Epithelial cell of proximal tubule (primary cell): ENCODE data around the gene XPO4. TPM values are rescaled to one million over a fixed set of nuclear protein-coding genes. Genes with fewer than 3 reads are reported as not detected.
"Not testable (repeated sequence)": the region's sequence is repeated elsewhere in the genome, so short reads cannot be mapped to it uniquely, and the experiment has no call there.

Experiments
- DNase-seq: peaks from one replicate; pipeline ENCODE4 v3.0.0-alpha.2; 2011; ENCODE audit warnings: low read depth
- H3K4me3 ChIP-seq: 2 replicates; pipeline ENCODE4 v1.5.1; 2011; ENCODE audit warnings: low read depth, mild to moderate bottlenecking, low read length
- total RNA-seq: library from RNA; depleted of rRNA; stranded (reverse); fragments of >200 nt; gene quantifications from 2 replicates; pipeline ENCODE4 v1.2.3, GENCODE V29; 2015
- TF ChIP-seq, protein P1 (sequence below): conservative IDR thresholded peaks from 2 replicates; pipeline ENCODE4 v1.5.1; 2012; ENCODE audit warnings: low read depth, mild to moderate bottlenecking, low read length

XPO4 gene
- total RNA-seq, result 11.8 and 20.0 TPM in 2 replicates

DNA sequence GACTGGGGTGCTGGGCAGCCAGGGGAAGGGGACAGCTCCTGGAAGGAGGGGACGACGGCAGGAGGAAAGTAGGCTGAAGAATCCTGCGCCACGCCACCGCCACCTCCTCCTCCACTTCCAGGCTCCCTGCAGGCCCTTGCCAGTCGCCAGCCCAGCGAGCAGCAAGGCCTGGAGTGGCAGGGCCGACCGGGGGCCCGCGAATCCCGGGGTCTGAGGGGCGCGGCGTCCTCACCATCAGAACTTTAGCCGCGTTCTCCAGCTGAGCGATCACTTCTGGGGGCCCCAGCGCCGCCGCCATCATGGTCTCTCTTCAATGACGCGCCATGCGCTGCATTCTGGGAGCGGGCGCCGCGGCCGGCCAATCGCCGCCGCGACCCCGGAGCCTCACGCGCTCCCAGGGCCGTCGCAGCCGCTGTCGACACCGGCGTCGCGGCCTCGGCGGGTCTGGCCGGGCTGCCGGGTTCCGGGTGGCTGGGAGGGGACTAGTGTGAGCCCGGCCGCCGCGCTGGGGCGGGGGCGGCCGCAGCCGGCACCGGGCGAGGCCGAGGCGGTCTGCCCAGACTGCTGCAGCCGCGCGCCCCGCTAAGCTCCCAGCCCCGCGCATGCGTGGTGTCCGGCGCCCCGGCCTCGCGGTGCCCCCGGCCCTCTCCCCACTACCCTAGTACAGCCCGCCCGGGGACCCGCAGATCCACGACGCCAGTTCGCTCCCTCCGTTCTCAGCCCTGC is at the start of gene XPO4:
TSS of gene XPO4 (minus strand) at position 309 of the 726 bp plus-strand sequence. CDS start at position 301, 8 bp downstream.
- no peak for DNase-seq
- TF ChIP-seq, protein P1, sequence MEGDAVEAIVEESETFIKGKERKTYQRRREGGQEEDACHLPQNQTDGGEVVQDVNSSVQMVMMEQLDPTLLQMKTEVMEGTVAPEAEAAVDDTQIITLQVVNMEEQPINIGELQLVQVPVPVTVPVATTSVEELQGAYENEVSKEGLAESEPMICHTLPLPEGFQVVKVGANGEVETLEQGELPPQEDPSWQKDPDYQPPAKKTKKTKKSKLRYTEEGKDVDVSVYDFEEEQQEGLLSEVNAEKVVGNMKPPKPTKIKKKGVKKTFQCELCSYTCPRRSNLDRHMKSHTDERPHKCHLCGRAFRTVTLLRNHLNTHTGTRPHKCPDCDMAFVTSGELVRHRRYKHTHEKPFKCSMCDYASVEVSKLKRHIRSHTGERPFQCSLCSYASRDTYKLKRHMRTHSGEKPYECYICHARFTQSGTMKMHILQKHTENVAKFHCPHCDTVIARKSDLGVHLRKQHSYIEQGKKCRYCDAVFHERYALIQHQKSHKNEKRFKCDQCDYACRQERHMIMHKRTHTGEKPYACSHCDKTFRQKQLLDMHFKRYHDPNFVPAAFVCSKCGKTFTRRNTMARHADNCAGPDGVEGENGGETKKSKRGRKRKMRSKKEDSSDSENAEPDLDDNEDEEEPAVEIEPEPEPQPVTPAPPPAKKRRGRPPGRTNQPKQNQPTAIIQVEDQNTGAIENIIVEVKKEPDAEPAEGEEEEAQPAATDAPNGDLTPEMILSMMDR, result no peak
- H3K4me3 ChIP-seq, result peak within 1 kb of the TSS; percentile 99

DNA sequence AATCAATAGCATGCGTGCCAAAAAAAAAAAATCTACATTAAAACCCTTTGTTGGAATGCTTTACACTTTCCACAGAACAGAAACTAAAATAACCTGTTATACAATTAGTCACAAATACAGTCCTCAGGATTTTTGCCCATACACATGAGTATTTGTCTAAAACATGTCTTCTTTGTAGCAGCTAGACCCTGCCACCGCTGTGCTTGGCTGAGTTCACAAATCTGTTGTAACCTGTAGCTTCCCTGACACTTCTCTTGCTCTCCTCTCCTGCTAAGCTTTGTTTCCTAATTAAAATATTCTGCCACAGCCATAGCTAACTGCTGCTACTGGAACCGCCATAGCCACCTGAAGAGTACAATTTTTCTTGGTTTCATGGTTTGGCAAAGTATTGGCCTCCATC is 45.5 kb upstream of the XPO4 start:
- DNase-seq, H3K4me3 ChIP-seq: not testable (repeated sequence)

DNA sequence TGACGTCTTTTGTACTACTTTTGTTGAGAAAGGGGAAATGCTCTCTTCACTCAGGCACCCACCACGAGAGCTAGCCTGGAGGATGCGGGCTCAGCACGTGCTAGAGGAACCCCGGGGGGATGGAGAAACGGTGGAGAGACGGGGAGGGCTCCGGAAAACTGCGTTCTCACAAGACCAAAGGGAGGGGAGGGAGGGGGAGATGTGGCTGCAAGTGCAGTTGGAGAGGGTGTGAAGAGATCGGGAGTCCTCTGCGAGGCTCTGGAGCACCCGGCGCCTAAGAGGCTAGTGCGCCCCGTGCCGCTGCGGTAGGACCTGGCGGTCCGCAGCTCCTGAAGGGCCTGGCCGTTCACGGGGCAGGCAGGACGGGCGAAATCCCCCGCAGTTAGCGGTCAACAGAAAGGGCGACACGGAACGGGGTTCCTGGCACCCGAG is 43.4 kb upstream of the XPO4 start:
- no peak for DNase-seq
- TF ChIP-seq, protein P1, result no peak
- no peak overlapping the region for H3K4me3 ChIP-seq

DNA sequence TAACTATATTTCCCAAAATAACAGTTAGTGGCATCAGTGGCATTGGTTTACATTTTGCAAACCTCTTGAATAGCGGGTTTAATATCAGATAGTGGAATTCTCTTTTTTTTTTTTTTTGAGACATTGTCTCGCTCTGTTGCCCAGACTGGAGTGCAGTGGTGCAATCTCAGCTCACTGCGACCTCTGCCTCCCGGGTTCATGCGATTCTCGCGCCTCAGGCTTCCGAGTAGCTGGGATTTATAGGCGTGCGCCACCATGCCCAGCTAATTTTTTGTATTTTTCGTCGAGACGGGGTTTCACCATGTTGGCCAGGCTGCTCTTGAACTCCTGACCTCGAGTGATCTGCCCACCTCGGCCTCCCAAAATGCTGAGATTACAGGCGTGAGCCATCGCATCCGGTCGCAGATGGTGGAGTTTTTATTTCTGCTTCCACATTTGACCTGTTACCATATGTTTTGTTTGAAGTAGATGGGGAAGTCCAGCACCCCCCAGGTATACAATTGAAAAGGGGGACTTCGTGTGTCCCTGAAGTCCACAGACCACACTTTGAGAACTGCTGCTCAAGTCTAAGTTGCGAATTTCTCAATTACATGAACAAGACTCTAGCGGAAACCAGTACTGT is 40.5 kb upstream of the XPO4 start:
- DNase-seq, result no peak
- TF ChIP-seq, protein P1, result no peak

DNA sequence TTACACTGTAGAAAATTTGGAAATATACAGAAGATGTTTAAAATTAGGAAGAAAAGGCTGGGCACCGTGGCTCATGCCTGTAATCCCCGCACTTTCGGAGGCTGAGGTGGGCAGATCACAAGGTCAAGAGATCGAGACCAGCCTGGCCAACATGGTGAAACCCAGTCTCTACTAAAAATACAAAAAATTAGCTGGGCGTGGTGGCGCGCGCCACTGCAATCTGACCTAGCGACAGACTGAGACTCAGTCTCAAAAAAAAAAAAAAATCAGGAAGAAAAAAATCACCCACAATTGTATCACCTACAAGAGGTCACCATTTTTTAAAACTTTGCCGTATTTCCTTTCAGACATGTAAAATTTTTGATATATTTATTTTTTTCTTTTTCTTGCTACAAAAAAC is 38.0 kb upstream of the XPO4 start:
- not testable (repeated sequence) for DNase-seq, H3K4me3 ChIP-seq

More for the DNA sequence above, 40.5 kb upstream of the XPO4 start:
- H3K4me3 ChIP-seq, result peak overlapping the region; percentile 36

DNA sequence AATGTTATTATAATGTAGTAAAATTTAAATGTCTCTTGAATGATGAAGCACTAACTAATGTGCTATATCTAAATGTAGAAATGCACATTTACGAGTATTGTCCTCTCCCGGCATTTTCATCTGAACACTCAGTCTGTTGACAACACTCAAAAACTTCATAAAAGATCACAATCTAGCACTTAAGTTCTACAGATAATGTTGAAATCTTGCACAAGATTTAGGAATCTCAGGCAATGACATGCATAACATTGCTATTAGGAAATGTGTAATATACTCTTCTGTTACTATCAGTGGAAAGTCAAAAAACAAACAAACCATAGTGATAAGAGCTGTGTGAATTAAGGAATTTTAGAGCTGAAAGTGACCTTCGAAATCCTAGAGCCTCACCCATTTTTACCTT is 37.5 kb upstream of the XPO4 start:
- no peak overlapping the region for H3K4me3 ChIP-seq
- TF ChIP-seq, protein P1, result no peak
- DNase-seq, result no peak

DNA sequence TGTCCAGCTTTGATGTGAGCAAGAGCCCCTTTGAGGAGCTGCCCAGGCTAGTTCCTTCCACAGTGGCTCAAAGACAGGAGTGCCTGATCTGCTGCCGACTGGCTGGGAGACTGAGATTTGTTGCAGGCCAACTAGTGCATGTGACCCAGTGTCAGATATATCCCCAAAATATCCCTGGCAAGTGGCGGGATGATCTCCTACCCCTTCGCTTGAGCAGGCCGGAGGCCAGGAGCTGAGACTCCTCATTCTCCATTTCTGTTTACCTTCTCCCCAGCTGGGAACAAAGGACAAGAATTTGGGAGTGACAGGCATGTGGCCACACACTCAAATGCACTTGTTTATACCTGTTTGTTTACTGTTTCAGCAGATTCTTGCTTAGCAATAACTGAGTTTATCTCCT is 37.1 kb upstream of the XPO4 start:
- no peak for DNase-seq
- no peak overlapping the region for H3K4me3 ChIP-seq
- TF ChIP-seq, protein P1, result no peak

DNA sequence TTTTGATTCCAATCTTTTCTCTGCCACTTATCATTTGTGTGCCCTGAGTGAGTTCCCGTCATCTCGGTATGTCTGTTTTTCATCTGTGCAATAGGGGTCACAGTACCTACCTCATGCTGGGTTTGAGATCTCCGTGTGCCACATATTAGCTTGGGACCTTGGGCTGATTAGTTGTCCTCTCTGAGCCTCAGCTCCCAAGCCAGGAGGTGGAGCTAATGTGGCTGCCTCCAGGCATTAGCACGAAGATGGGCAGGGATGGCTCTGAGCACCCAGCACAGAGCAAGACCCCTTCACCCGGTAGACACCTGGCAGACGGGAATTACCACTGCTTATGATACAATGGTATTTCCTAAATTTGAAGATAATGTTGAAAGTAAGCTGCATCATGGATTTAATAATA is 35.8 kb upstream of the XPO4 start:
- TF ChIP-seq, protein P1, result no peak
- no peak for DNase-seq
- no peak overlapping the region for H3K4me3 ChIP-seq
